GM18507 (cell line): ENCODE measurements around the gene WDR27.
"Not testable (repeated sequence)": the region's sequence is repeated elsewhere in the genome, so short reads cannot be mapped to it uniquely, and the experiment has no call there.

ENCODE experiments used
- DNase-seq: peaks from one replicate; pipeline ENCODE4 v3.0.0; 2011; ENCODE audit warnings: low read depth; ENCODE audit not compliant: insufficient read length; ENCODE audit errors: extremely low spot score
- FAIRE-seq: peaks from 2 replicates; lab custom pipeline; 2011; peaks lifted over from hg19 to GRCh38; lab: Jason Lieb, UNC

The WDR27 gene

GRCh38 chr6:169646906-169647567, 54.8 kb downstream of the WDR27 start:
- DNase-seq, result no peak
- no peak for FAIRE-seq

- not testable (repeated sequence) for DNase-seq, FAIRE-seq
These were observed 56.4 kb downstream of the WDR27 start for GRCh38 chr6:169645459-169645858.

- DNase-seq (no peak), FAIRE-seq (no peak)
These were observed 58.3 kb downstream of the WDR27 start for GRCh38 chr6:169643521-169643920.

- DNase-seq, result no peak
- no peak for FAIRE-seq
These were observed 59.4 kb downstream of the WDR27 start for GRCh38 chr6:169642455-169642854.

GRCh38 chr6:169641461-169642085, 60.3 kb downstream of the WDR27 start:
- DNase-seq, result no peak
- FAIRE-seq, result no peak

- DNase-seq (no peak), FAIRE-seq (no peak)
These were observed 60.8 kb downstream of the WDR27 start for GRCh38 chr6:169640983-169641382.

GRCh38 chr6:169640351-169640852, 61.4 kb downstream of the WDR27 start:
- no peak for FAIRE-seq
- no peak for DNase-seq

GRCh38 chr6:169639653-169640278, 62.1 kb downstream of the WDR27 start:
- FAIRE-seq (no peak), DNase-seq (no peak)

GRCh38 chr6:169638915-169639314, 62.9 kb downstream of the WDR27 start:
- no peak for FAIRE-seq

GRCh38 chr6:169638388-169638787, 63.4 kb downstream of the WDR27 start:
- no peak for FAIRE-seq
- DNase-seq, result no peak

More at GRCh38 chr6:169638915-169639314, 62.9 kb downstream of the WDR27 start:
- DNase-seq, result no peak

GRCh38 chr6:169635345-169635744, 66.5 kb downstream of the WDR27 start:
- DNase-seq (no peak), FAIRE-seq (no peak)

GRCh38 chr6:169632841-169633240, 69.0 kb downstream of the WDR27 start:
- FAIRE-seq, result no peak
- DNase-seq, result no peak

GRCh38 chr6:169629256-169629655, 72.6 kb downstream of the WDR27 start:
- no peak for FAIRE-seq
- no peak for DNase-seq

- FAIRE-seq (no peak), DNase-seq (no peak)
These were observed 73.9 kb downstream of the WDR27 start for GRCh38 chr6:169627736-169628607.

GRCh38 chr6:169626649-169627048, 75.2 kb downstream of the WDR27 start:
- no peak for FAIRE-seq
- DNase-seq, result no peak

- FAIRE-seq, result no peak
- DNase-seq, result no peak
These were observed 75.7 kb downstream of the WDR27 start for GRCh38 chr6:169626169-169626568.

GRCh38 chr6:169625376-169625775, 76.5 kb downstream of the WDR27 start:
- DNase-seq (no peak), FAIRE-seq (no peak)

- no peak for DNase-seq
- FAIRE-seq, result no peak
These were observed 77.0 kb downstream of the WDR27 start for GRCh38 chr6:169624785-169625184.

GRCh38 chr6:169623975-169624374, 77.9 kb downstream of the WDR27 start:
- no peak for DNase-seq

GRCh38 chr6:169623343-169623742, 78.5 kb downstream of the WDR27 start:
- no peak for FAIRE-seq
- no peak for DNase-seq

More at GRCh38 chr6:169623975-169624374, 77.9 kb downstream of the WDR27 start:
- FAIRE-seq, result no peak
